ENCODE data around the gene ACBD4. TPM values are rescaled to one million over a fixed set of nuclear protein-coding genes. Genes with fewer than 3 reads are reported as not detected.
A peak's percentile ranks its signal among the peaks of the same experiment; 100 is the strongest.

The ACBD4 gene
- total RNA-seq, 2 experiments from 2014 or later = 24.8 to 26.3 TPM

GRCh38 chr17:45146166-45146565 lies 10.7 kb downstream of the ACBD4 start:
- Histone ChIP-seq H3K36me3 (ENCODE audit: insufficient read depth, low read length) (no peaks in the 10 kb centered on the region), H3K4me1 (ENCODE audit: insufficient read depth, low read length) (peaks cover 63% of the 10 kb centered on the region), H3K27ac (ENCODE audit: low read depth in 1 of 2, low read length in 2 of 2) (no peak overlapping the region), H3K4me3 (ENCODE audit: low read length) (no peak overlapping the region), H3K27me3 (ENCODE audit: control insufficient read depth in 1 of 2, insufficient read depth in 2 of 2, low read length in 2 of 2) (no peaks in the 10 kb centered on the region), H3K9me3 (ENCODE audit: control insufficient read depth in 1 of 2, insufficient read depth in 1 of 2, low read length in 2 of 2) (no peaks in the 10 kb centered on the region)
- H3K9me3 Mint-ChIP-seq = no peaks in the 10 kb centered on the region
- peak overlapping the region; percentile 94 for H3K4me3 Mint-ChIP-seq
- ChIA-PET CTCF (interaction anchor here (1.7 kb wide), 1 partner anchor 11 kb away, joined by 14 read pairs; the partner anchor contains the start of gene ACBD4), POLR2A (interaction anchor here (1.1 to 10.9 kb wide), 5 partner anchors 10 to 171 kb away, joined by 6 to 630 read pairs (median 29); partner anchors contain the start of genes ACBD4, FMNL1, HEXIM2 and MAP3K14)
- peak overlapping the region; percentile 99 for H3K27ac Mint-ChIP-seq
- intact Hi-C loops (cut with DNase I, micrococcal nuclease) = loop anchor here (5.0 kb wide), 3 partner anchors 84 to 171 kb away; partner anchors contain the start of genes DCAKD (in 1 of the 2), MAP3K14 (in 1 of the 2) and NMT1 (in 1 of the 2)
- TF ChIP-seq, protein P1, sequence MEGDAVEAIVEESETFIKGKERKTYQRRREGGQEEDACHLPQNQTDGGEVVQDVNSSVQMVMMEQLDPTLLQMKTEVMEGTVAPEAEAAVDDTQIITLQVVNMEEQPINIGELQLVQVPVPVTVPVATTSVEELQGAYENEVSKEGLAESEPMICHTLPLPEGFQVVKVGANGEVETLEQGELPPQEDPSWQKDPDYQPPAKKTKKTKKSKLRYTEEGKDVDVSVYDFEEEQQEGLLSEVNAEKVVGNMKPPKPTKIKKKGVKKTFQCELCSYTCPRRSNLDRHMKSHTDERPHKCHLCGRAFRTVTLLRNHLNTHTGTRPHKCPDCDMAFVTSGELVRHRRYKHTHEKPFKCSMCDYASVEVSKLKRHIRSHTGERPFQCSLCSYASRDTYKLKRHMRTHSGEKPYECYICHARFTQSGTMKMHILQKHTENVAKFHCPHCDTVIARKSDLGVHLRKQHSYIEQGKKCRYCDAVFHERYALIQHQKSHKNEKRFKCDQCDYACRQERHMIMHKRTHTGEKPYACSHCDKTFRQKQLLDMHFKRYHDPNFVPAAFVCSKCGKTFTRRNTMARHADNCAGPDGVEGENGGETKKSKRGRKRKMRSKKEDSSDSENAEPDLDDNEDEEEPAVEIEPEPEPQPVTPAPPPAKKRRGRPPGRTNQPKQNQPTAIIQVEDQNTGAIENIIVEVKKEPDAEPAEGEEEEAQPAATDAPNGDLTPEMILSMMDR (IDR thresholded peaks at IDR 0.05) = no peak
- H3K4me1 Mint-ChIP-seq (ENCODE audit: low read depth) = peaks cover 64% of the 10 kb centered on the region
- DNase-seq (peak in 1 of 14 experiments; percentile 30), ATAC-seq (ENCODE audit: poor library complexity) (no peak)
- H3K36me3 Mint-ChIP-seq (ENCODE audit: low read depth) = peaks cover 29% of the 10 kb centered on the region
- H3K27me3 Mint-ChIP-seq = peaks cover 8% of the 10 kb centered on the region

DNA sequence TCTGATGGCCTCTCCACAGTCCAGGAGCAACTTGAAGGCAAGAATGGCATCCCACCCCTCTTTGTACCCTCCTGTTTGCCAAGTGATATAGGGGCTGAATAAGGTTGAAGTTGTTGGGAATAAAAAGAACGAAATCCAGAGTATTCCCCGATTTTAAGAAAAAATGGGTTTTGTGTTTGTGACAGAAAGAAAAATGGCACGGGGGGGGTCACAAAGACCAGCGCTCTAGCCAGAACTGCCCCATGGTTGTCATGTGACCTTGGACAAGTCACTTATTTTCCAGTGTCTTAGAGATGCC lies 11.1 kb downstream of the ACBD4 start:
- DNase-seq (no peak), ATAC-seq (ENCODE audit: poor library complexity) (no peak)
- H3K27ac Mint-ChIP-seq = peak overlapping the region; percentile 99
- peak overlapping the region; percentile 94 for H3K4me3 ChIP-seq (ENCODE audit: low read length)
- H3K9me3 Mint-ChIP-seq = no peaks in the 10 kb centered on the region
- H3K36me3 ChIP-seq (ENCODE audit: insufficient read depth, low read length) = no peaks in the 10 kb centered on the region
- CTCF ChIA-PET = interaction anchor here (1.7 kb wide), 1 partner anchor 11 kb away, joined by 14 read pairs; the partner anchor contains the start of gene ACBD4
- TF ChIP-seq, protein P1 (IDR thresholded peaks at IDR 0.05) = no peak
- H3K27me3 Mint-ChIP-seq = peaks cover 8% of the 10 kb centered on the region
- peaks cover 29% of the 10 kb centered on the region for H3K36me3 Mint-ChIP-seq (ENCODE audit: low read depth)
- peaks cover 64% of the 10 kb centered on the region for H3K4me1 Mint-ChIP-seq (ENCODE audit: low read depth)
- H3K4me3 Mint-ChIP-seq = peak overlapping the region; percentile 94
- no peak overlapping the region for H3K27ac ChIP-seq (ENCODE audit: low read depth in 1 of 2, low read length in 2 of 2)
- POLR2A ChIA-PET = interaction anchor here (1.1 to 10.9 kb wide), 5 partner anchors 11 to 171 kb away, joined by 6 to 630 read pairs (median 29); partner anchors contain the start of genes ACBD4, FMNL1, HEXIM2 and MAP3K14
- H3K27me3 ChIP-seq (ENCODE audit: control insufficient read depth in 1 of 2, insufficient read depth in 2 of 2, low read length in 2 of 2) = no peaks in the 10 kb centered on the region
- peaks cover 63% of the 10 kb centered on the region for H3K4me1 ChIP-seq (ENCODE audit: insufficient read depth, low read length)
- no peaks in the 10 kb centered on the region for H3K9me3 ChIP-seq (ENCODE audit: control insufficient read depth in 1 of 2, insufficient read depth in 1 of 2, low read length in 2 of 2)
- intact Hi-C loops (cut with DNase I, micrococcal nuclease) = loop anchor here (5.0 kb wide), 3 partner anchors 84 to 171 kb away; partner anchors contain the start of genes DCAKD (in 1 of the 2), MAP3K14 (in 1 of the 2) and NMT1 (in 1 of the 2)

DNA sequence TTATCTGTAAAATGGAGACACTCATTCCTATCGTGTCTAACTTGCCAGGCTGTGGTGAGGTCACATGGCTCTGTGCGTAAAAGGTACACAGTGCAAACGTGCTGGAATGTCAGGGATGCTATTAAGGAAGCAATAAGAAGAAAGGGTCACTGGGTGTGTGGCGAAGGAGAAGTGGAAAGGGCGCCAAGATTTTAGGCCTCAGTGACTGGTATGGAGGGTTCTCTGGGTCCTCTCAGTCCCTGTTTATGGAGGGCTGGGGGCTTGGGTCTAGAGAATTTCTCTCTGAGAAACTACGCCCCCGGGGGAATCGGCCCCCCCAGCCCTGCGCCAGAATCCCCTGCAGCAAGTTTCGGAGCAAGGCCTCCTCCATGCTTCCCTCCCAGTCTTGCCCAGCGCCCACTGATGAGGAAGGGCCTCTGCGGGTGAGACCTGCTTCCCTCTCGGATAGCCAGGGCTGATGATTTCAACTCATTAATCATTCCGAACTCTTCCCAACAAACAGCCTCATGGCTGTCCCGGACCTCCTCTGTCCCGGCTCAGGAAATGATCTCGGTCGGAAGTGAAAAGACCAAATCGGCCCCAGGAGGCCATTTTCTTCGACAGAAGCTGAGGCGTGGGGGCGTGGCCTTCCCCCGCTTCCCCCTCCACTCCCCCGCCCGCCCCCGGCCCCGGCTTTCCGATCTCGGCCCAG lies 11.5 kb downstream of the ACBD4 start:
- CTCF ChIA-PET = interaction anchor here (1.7 to 6.4 kb wide), 4 partner anchors 12 to 50 kb away, joined by 5 to 168 read pairs (median 46); partner anchors contain the start of gene ACBD4
- peaks cover 8% of the 10 kb centered on the region for H3K27me3 Mint-ChIP-seq
- H3K4me3 Mint-ChIP-seq = peak overlapping the region; percentile 94
- H3K4me3 ChIP-seq (ENCODE audit: low read length) = peak overlapping the region; percentile 94
- POLR2A ChIA-PET = interaction anchor here (0.7 to 10.9 kb wide), 12 partner anchors 9 to 170 kb away, joined by 4 to 630 read pairs (median 26); partner anchors contain the start of genes ACBD4, DCAKD, FMNL1 and HEXIM2
- H3K27ac ChIP-seq (ENCODE audit: low read depth in 1 of 2, low read length in 2 of 2) = peak overlapping the region; percentile 93 to 97
- DNase-seq (peak in 7 of 14 experiments; percentile 15 to 88 (median 73)), ATAC-seq (ENCODE audit: poor library complexity) (peak; percentile 3)
- H3K9me3 ChIP-seq (ENCODE audit: control insufficient read depth in 1 of 2, insufficient read depth in 1 of 2, low read length in 2 of 2) = no peaks in the 10 kb centered on the region
- TF ChIP-seq, protein P1 (IDR thresholded peaks at IDR 0.05) = no peak
- H3K9me3 Mint-ChIP-seq = no peaks in the 10 kb centered on the region
- H3K4me1 Mint-ChIP-seq (ENCODE audit: low read depth) = peaks cover 68% of the 10 kb centered on the region
- peak overlapping the region; percentile 99 for H3K27ac Mint-ChIP-seq
- no peaks in the 10 kb centered on the region for H3K27me3 ChIP-seq (ENCODE audit: control insufficient read depth in 1 of 2, insufficient read depth in 2 of 2, low read length in 2 of 2)
- H3K4me1 ChIP-seq (ENCODE audit: insufficient read depth, low read length) = peaks cover 66% of the 10 kb centered on the region
- no peaks in the 10 kb centered on the region for H3K36me3 ChIP-seq (ENCODE audit: insufficient read depth, low read length)
- peaks cover 29% of the 10 kb centered on the region for H3K36me3 Mint-ChIP-seq (ENCODE audit: low read depth)
- intact Hi-C loops (cut with DNase I, micrococcal nuclease) = loop anchor here (5.0 kb wide), 3 partner anchors 85 to 170 kb away; partner anchors contain the start of genes DCAKD (in 1 of the 2), MAP3K14 (in 1 of the 2) and NMT1 (in 1 of the 2)

All from CD4-positive, alpha-beta T cell (primary cell).